OCI-LY3 (cell line): Measurements from ENCODE around the gene PUM1.

Source experiments
- H2AFZ ChIP-seq: fragments of 200-600, 300-600 bp; shearing (Covaris generic); 2 replicates; pipeline ENCODE4 v1.6.0; 2014; ENCODE audit warnings: antibody characterized with exemption, low read depth, low read length
- H3K27ac ChIP-seq: fragments of 200-600, 300-600 bp; sonication (generic); 2 replicates; pipeline ENCODE4 v1.5.1; 2014; ENCODE audit warnings: mild to moderate bottlenecking, low read length, moderate library complexity, mixed read lengths
- H3K27me3 ChIP-seq: fragments of 200-600, 300-600 bp; sonication (generic); 2 replicates; pipeline ENCODE4 v1.6.1; 2014; ENCODE audit warnings: low read depth, low read length, mixed read lengths
- H3K36me3 ChIP-seq: fragments of 200-600, 300-600 bp; sonication (generic); replicated peaks from 2 replicates; pipeline ENCODE3; 2014; ENCODE audit warnings: low read depth, low read length, mixed read lengths
- H3K4me1 ChIP-seq: fragments of 300-600, 200-600 bp; sonication (generic); 2 replicates; pipeline ENCODE4 v1.6.1; 2014; ENCODE audit warnings: low read length, mixed read lengths
- H3K4me2 ChIP-seq: fragments of 200-600, 300-600 bp; sonication (generic); 2 replicates; pipeline ENCODE4 v1.6.1; 2014; ENCODE audit warnings: low read length, mixed read lengths
- H3K4me3 ChIP-seq: fragments of 300-600, 200-600 bp; sonication (generic); 2 replicates; pipeline ENCODE4 v1.5.1; 2014; ENCODE audit warnings: antibody characterized with exemption, mild to moderate bottlenecking, low read length, moderate library complexity
- H3K79me2 ChIP-seq: fragments of 300-600, 200-600 bp; shearing (Covaris generic); 2 replicates; pipeline ENCODE4 v1.6.1; 2014; ENCODE audit warnings: mild to moderate bottlenecking, low read length, mixed read lengths
- H3K9ac ChIP-seq: fragments of 300-600, 200-600 bp; shearing (Covaris generic); 2 replicates; pipeline ENCODE4 v1.6.0; 2014; ENCODE audit warnings: mild to moderate bottlenecking, low read length, moderate library complexity
- H3K9me3 ChIP-seq: fragments of 200-600, 300-600 bp; shearing (Covaris generic); 2 replicates; pipeline ENCODE4 v1.6.1; 2014; ENCODE audit warnings: low read length, mixed read lengths; ENCODE audit not compliant: insufficient read depth
- H4K20me1 ChIP-seq: fragments of 200-600, 300-600 bp; sonication (generic); 2 replicates; pipeline ENCODE4 v1.6.1; 2016; ENCODE audit warnings: low read length, mixed read lengths; ENCODE audit not compliant: insufficient read depth
- EZH2phosphoT487 ChIP-seq: fragments of 200-600 bp; shearing (Covaris generic); IDR thresholded peaks from 2 replicates; pipeline ENCODE4 v1.6.1; 2018; ENCODE audit warnings: antibody characterized with exemption, mixed run types, low read depth
- TF ChIP-seq, protein P1 (sequence below): fragments of 200-600, 300-600 bp; sonication (generic); IDR thresholded peaks from 2 replicates; pipeline ENCODE4 v1.5.1; 2014; ENCODE audit warnings: antibody characterized with exemption, low read length, low read depth

PUM1 gene

DNA sequence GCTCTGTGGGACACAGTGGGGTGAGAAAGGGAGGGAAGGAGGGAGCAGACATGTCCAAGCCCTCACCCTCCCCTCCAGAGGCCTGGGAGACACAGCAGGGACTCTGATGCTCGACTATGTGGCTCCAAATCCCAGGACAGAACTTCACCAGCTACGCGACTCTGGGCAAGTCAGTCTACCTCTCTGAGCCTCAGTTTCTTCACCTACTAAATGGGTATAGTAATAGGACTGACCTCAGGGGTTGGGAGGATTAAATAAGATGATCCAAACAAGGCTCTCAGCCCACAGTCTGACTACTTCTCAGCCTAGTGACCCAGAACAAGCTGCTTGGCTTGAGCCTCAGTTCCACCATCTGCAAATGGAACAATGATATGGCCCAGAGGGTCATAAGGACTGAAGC lies 176.5 kb downstream of the PUM1 start:
- no peak overlapping the region for H3K27ac ChIP-seq
- H3K9me3 ChIP-seq, result no peaks in the 10 kb centered on the region
- H3K27me3 ChIP-seq, result peaks cover 6% of the 10 kb centered on the region; the same call in 1 of the 2 replicates
- no peaks in the 10 kb centered on the region for H3K79me2 ChIP-seq
- no peak overlapping the region for H3K4me3 ChIP-seq
- no peak for TF ChIP-seq EZH2phosphoT487
- TF ChIP-seq, protein P1, sequence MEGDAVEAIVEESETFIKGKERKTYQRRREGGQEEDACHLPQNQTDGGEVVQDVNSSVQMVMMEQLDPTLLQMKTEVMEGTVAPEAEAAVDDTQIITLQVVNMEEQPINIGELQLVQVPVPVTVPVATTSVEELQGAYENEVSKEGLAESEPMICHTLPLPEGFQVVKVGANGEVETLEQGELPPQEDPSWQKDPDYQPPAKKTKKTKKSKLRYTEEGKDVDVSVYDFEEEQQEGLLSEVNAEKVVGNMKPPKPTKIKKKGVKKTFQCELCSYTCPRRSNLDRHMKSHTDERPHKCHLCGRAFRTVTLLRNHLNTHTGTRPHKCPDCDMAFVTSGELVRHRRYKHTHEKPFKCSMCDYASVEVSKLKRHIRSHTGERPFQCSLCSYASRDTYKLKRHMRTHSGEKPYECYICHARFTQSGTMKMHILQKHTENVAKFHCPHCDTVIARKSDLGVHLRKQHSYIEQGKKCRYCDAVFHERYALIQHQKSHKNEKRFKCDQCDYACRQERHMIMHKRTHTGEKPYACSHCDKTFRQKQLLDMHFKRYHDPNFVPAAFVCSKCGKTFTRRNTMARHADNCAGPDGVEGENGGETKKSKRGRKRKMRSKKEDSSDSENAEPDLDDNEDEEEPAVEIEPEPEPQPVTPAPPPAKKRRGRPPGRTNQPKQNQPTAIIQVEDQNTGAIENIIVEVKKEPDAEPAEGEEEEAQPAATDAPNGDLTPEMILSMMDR, result no peak
- H3K4me1 ChIP-seq, result peaks cover 9% of the 10 kb centered on the region
- H3K9ac ChIP-seq, result no peak overlapping the region
- no peak overlapping the region for H3K4me2 ChIP-seq
- H2AFZ ChIP-seq, result no peak overlapping the region
- H3K36me3 ChIP-seq, result no peaks in the 10 kb centered on the region
- H4K20me1 ChIP-seq, result no peaks in the 10 kb centered on the region

DNA sequence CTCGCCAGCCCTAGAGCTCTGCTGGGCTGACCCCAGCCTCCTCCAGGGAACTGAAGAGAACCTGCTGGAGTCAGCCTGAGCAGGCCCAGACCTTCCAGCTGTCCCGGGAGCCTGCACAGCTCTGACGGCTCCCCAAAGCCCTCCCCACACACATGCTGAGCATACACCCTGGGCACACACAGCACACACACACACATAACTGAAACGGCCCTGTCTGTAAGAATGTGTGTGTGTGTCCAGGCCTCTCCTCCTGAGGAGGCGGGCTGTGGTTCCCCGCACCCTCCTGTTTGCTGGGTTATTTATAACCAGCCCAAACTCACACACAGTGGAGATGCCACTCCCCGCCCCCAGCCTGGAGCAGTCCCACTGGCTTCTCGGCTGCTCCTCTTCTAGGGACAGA lies 177.1 kb downstream of the PUM1 start:
- H3K4me2 ChIP-seq, result no peak overlapping the region
- no peak overlapping the region for H3K27ac ChIP-seq
- H3K36me3 ChIP-seq, result no peaks in the 10 kb centered on the region
- H4K20me1 ChIP-seq, result no peaks in the 10 kb centered on the region
- no peak overlapping the region for H2AFZ ChIP-seq
- H3K4me1 ChIP-seq, result peaks cover 9% of the 10 kb centered on the region
- H3K79me2 ChIP-seq, result no peaks in the 10 kb centered on the region
- H3K27me3 ChIP-seq, result peaks cover 6% of the 10 kb centered on the region; the same call in 1 of the 2 replicates
- TF ChIP-seq, protein P1, result no peak
- no peak for TF ChIP-seq EZH2phosphoT487
- no peak overlapping the region for H3K4me3 ChIP-seq
- no peak overlapping the region for H3K9ac ChIP-seq
- no peaks in the 10 kb centered on the region for H3K9me3 ChIP-seq

DNA sequence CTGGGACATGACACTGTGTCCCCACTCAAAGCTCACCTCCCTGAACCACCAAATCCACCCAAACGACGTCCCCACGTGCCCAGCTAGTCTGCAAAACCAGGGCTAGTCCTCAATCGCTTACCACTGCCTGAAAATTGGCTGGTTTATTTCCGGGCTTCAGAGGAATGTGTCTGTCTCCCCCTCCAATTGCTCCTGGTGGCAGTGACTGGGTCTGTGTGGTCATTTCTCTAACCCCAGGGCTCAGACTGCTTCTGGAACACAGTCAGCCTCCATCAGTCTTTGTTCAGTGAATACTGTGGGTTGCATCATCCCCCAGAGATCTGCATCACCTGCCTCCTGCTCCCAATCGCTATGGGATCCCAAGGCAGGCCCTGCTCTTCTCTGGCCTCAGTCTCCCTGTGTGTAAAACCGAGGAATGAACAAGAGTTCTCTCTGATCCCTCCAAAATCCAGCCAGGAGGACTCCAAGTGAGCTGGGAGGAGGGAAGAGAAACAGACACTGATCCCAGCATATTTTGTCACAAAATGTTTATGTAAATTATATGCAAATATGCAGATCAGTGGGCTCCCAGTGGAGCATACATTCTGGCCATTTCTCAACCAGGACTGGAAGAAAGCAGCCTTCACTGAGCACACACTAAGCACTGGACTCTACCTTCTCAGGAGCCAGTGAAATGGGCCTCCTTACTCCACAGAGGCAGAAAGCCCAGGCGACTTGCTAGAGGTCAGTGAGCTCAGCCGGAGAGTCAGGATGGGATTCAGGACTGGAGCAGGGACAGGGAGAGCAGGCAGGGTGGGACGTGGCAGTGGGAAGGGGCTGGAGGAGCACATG lies 177.8 kb downstream of the PUM1 start:
- TF ChIP-seq EZH2phosphoT487, result no peak
- TF ChIP-seq, protein P1, result no peak
- Histone ChIP-seq H3K9me3 (no peaks in the 10 kb centered on the region), H4K20me1 (no peaks in the 10 kb centered on the region), H3K4me1 (peaks cover 9% of the 10 kb centered on the region), H3K79me2 (no peaks in the 10 kb centered on the region), H3K27ac (no peak overlapping the region), H3K4me2 (no peak overlapping the region), H3K36me3 (no peaks in the 10 kb centered on the region), H3K4me3 (no peak overlapping the region), H2AFZ (no peak overlapping the region), H3K9ac (no peak overlapping the region), H3K27me3 (peaks cover 6% of the 10 kb centered on the region; the same call in 1 of the 2 replicates)

DNA sequence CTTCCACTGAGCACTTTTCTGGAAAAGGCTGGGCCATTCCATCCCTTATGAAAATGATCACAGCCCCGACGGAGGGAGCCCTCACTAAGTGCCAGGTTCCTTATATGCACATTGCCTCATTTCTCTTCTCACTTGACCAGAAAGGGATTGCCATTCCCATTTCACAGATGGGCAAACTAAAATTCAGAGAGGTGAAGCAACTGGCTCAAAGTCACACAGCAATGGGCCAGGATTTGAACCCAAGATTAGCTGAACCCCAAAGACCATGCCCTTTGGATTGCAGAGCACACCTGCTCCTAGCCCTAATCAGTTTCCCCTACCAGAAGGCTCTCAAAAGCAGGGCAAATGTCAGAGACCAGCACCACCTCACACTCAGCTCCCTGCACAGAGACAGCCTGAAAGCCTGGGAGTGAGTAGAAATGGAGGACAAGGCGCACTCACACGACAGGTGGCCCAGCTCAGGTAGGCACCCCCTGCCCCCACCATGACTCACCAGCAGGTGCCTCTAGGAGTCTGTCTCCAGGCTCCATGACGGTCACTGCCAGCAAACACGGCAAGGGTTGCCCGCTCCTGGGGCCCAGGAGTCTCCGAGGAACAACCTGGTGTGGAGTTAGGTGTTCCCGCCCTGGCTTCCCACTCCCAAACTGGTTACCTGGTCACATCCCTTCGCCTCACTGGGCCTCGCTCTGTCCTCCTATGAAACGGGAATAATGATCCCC lies 178.6 kb downstream of the PUM1 start:
- no peaks in the 10 kb centered on the region for H3K9me3 ChIP-seq
- H3K4me2 ChIP-seq, result no peak overlapping the region
- no peak overlapping the region for H3K9ac ChIP-seq
- no peak overlapping the region for H2AFZ ChIP-seq
- no peaks in the 10 kb centered on the region for H3K36me3 ChIP-seq
- no peaks in the 10 kb centered on the region for H4K20me1 ChIP-seq
- TF ChIP-seq, protein P1, result no peak
- TF ChIP-seq EZH2phosphoT487, result no peak
- H3K27ac ChIP-seq, result no peak overlapping the region
- no peak overlapping the region for H3K4me3 ChIP-seq
- H3K27me3 ChIP-seq, result peaks cover 6% of the 10 kb centered on the region; the same call in 1 of the 2 replicates
- no peaks in the 10 kb centered on the region for H3K79me2 ChIP-seq
- H3K4me1 ChIP-seq, result peaks cover 9% of the 10 kb centered on the region
